ENCODE measurements around the gene EPC1. TPM values are rescaled to one million over a fixed set of nuclear protein-coding genes. Genes with fewer than 3 reads are reported as not detected.
A peak's percentile ranks its signal among the peaks of the same experiment; 100 is the strongest.
"Not testable (repeated sequence)": the region's sequence is repeated elsewhere in the genome, so short reads cannot be mapped to it uniquely, and the experiment has no call there.

The EPC1 gene
- 42.4 and 47.1 TPM in 2 replicates for total RNA-seq (ENCODE audit: low replicate concordance)
- long read RNA-seq, full-length matches to known transcripts, result 14 of 34 reads
- long read RNA-seq, partial matches to known transcripts, result 12 of 34 reads
- long read RNA-seq, other reads (novel, unspliced or antisense), result 8 of 34 reads

GRCh38 chr10:32346551-32347362 is at the start of gene EPC1:
Gene EPC1, minus strand, starts transcription at chr10:32347158. Its CDS starts 243 bp downstream, at chr10:32346915.
- H3K27me3 Mint-ChIP-seq, result no peaks in the 10 kb centered on the region
- TF ChIP-seq CTCF (conservative IDR thresholded peaks at IDR 0.05), result no peak

GRCh38 chr10:32393911-32394310 is 47.0 kb upstream of the EPC1 start:
- H3K36me3 Mint-ChIP-seq, result no peaks in the 10 kb centered on the region
- DNase-seq (ENCODE audit: extremely low spot score, unreplicated experiment), result no peak
- no peaks in the 10 kb centered on the region for H3K27me3 Mint-ChIP-seq
- no peak overlapping the region for H3K4me3 Mint-ChIP-seq
- no peaks in the 10 kb centered on the region for H3K4me1 Mint-ChIP-seq (ENCODE audit: unreplicated experiment)
- H3K27ac Mint-ChIP-seq, result no peak overlapping the region
- H3K9me3 Mint-ChIP-seq, result no peaks in the 10 kb centered on the region
- no peak for TF ChIP-seq CTCF (conservative IDR thresholded peaks at IDR 0.05)

More at GRCh38 chr10:32346551-32347362, at the start of gene EPC1:
- peak within 1 kb of the TSS; percentile 99 for H3K27ac Mint-ChIP-seq
- peak; percentile 89 for DNase-seq (ENCODE audit: extremely low spot score, unreplicated experiment)
- H3K9me3 Mint-ChIP-seq, result no peaks in the 10 kb centered on the region
- H3K4me3 Mint-ChIP-seq, result peak within 1 kb of the TSS; percentile 91
- peaks cover 38% of the 10 kb centered on the region for H3K4me1 Mint-ChIP-seq (ENCODE audit: unreplicated experiment)
- peaks cover 3% of the 10 kb centered on the region for H3K36me3 Mint-ChIP-seq

- not testable (repeated sequence) for H3K4me3 Mint-ChIP-seq; H3K4me1 Mint-ChIP-seq (ENCODE audit: unreplicated experiment)
These were observed 45.3 kb upstream of the EPC1 start for GRCh38 chr10:32392284-32392683.

GRCh38 chr10:32390193-32390592 is 43.2 kb upstream of the EPC1 start:
- Mint-ChIP-seq H3K27ac (no peak overlapping the region), H3K4me1 (ENCODE audit: unreplicated experiment) (peaks cover 9% of the 10 kb centered on the region), H3K4me3 (no peak overlapping the region), H3K9me3 (no peaks in the 10 kb centered on the region), H3K36me3 (no peaks in the 10 kb centered on the region), H3K27me3 (no peaks in the 10 kb centered on the region)
- no peak for TF ChIP-seq CTCF (conservative IDR thresholded peaks at IDR 0.05)
- no peak for DNase-seq (ENCODE audit: extremely low spot score, unreplicated experiment)

More at GRCh38 chr10:32392284-32392683, 45.3 kb upstream of the EPC1 start:
- not testable (repeated sequence) for H3K27me3 Mint-ChIP-seq; H3K27ac Mint-ChIP-seq; H3K9me3 Mint-ChIP-seq; H3K36me3 Mint-ChIP-seq; DNase-seq (ENCODE audit: extremely low spot score, unreplicated experiment)

- DNase-seq (ENCODE audit: extremely low spot score, unreplicated experiment), result no peak
- no peaks in the 10 kb centered on the region for H3K36me3 Mint-ChIP-seq
- no peaks in the 10 kb centered on the region for H3K9me3 Mint-ChIP-seq
- H3K4me3 Mint-ChIP-seq, result no peak overlapping the region
- no peak overlapping the region for H3K27ac Mint-ChIP-seq
- H3K27me3 Mint-ChIP-seq, result no peaks in the 10 kb centered on the region
- peaks cover 9% of the 10 kb centered on the region for H3K4me1 Mint-ChIP-seq (ENCODE audit: unreplicated experiment)
- TF ChIP-seq CTCF (conservative IDR thresholded peaks at IDR 0.05), result no peak
These were observed 41.5 kb upstream of the EPC1 start for GRCh38 chr10:32388258-32389027.
